Stimulated activated CD8-positive, alpha-beta memory T cell treated with anti-CD3 and anti-CD28 coated beads, Interleukin-15, amount 100 ng/mL, for 4 hours (primary cell): ENCODE data around the gene FAM20B.

Experiments
- DNase-seq, 2 donors: peaks; one replicate each; pipeline ENCODE4 v3.0.0-alpha.2; 2020; ENCODE audit warnings: low read depth in 2 of 2

FAM20B gene

GRCh38 chr1:179091691-179092165 lies 66.0 kb downstream of the FAM20B start:
- DNase-seq = no peak

GRCh38 chr1:179092896-179093461 lies 67.3 kb downstream of the FAM20B start:
- no peak for DNase-seq

- DNase-seq = no peak
These were observed 69.1 kb downstream of the FAM20B start for GRCh38 chr1:179094818-179095217.

GRCh38 chr1:179095377-179095776 lies 69.7 kb downstream of the FAM20B start:
- no peak for DNase-seq

- DNase-seq = no peak
These were observed 70.2 kb downstream of the FAM20B start for GRCh38 chr1:179095924-179096323.

GRCh38 chr1:179099891-179100290 lies 74.2 kb downstream of the FAM20B start:
- DNase-seq = no peak

- no peak for DNase-seq
These were observed 75.9 kb downstream of the FAM20B start for GRCh38 chr1:179101566-179101965.

- DNase-seq = no peak
These were observed 78.3 kb downstream of the FAM20B start for GRCh38 chr1:179103999-179104398.

- DNase-seq = no peak
These were observed 79.0 kb downstream of the FAM20B start for GRCh38 chr1:179104611-179105250.

GRCh38 chr1:179105393-179105792 lies 79.7 kb downstream of the FAM20B start:
- no peak for DNase-seq

- DNase-seq = no peak
These were observed 82.3 kb downstream of the FAM20B start for GRCh38 chr1:179107706-179108629.

- no peak for DNase-seq
These were observed 83.0 kb downstream of the FAM20B start for GRCh38 chr1:179108644-179109043.

GRCh38 chr1:179115181-179115580 lies 89.5 kb downstream of the FAM20B start:
- no peak for DNase-seq

- DNase-seq = no peak
These were observed 93.8 kb downstream of the FAM20B start for GRCh38 chr1:179119513-179119912.

- DNase-seq = no peak
These were observed 95.0 kb downstream of the FAM20B start for GRCh38 chr1:179120736-179121135.

GRCh38 chr1:179121159-179121938 lies 95.7 kb downstream of the FAM20B start:
- DNase-seq = no peak

GRCh38 chr1:179124873-179125272 lies 99.2 kb downstream of the FAM20B start:
- DNase-seq = no peak
